GM21825 (cell line): ENCODE results near the gene CDC7.
"Not testable (repeated sequence)": the region's sequence is repeated elsewhere in the genome, so short reads cannot be mapped to it uniquely, and the experiment has no call there.

Source experiments
- ATAC-seq: cut with Tn5 transposase; IDR thresholded peaks from one replicate; pipeline ENCODE4 v1.9.1; 2021; ENCODE audit warnings: mild to moderate bottlenecking, moderate library complexity; ENCODE audit not compliant: unreplicated experiment

CDC7 gene

GRCh38 chr1:91507328-91507727, 6.7 kb downstream of the CDC7 start:
- no peak for ATAC-seq

DNA sequence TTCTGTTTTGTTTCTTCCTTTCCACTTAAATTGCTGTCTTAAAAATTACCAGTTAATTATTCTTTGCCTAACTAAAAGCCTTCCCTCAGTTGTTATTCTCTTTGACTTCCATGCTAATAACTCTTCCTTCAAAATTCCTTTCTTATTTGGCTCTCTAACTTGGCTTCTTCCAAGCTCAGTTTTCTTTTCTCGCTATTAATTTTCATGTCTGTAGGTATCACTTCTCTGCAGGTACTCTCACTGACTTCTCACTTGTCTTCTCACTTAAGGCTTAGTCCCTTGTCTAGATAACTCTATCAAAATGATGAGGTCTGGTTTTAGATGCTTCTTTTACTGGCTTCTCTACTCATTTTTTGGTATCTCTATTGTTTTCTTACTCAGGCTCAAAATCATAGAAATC, 10.1 kb downstream of the CDC7 start:
- no peak for ATAC-seq

- ATAC-seq: no peak
Measured at GRCh38 chr1:91511386-91511785, 10.7 kb downstream of the CDC7 start.

- no peak for ATAC-seq
Measured at GRCh38 chr1:91513160-91513559, 12.5 kb downstream of the CDC7 start.

- no peak for ATAC-seq
Measured at GRCh38 chr1:91513706-91514105, 13.1 kb downstream of the CDC7 start.

GRCh38 chr1:91515994-91516393, 15.3 kb downstream of the CDC7 start:
- no peak for ATAC-seq

GRCh38 chr1:91516605-91517004, 16.0 kb downstream of the CDC7 start:
- ATAC-seq: not testable (repeated sequence)

DNA sequence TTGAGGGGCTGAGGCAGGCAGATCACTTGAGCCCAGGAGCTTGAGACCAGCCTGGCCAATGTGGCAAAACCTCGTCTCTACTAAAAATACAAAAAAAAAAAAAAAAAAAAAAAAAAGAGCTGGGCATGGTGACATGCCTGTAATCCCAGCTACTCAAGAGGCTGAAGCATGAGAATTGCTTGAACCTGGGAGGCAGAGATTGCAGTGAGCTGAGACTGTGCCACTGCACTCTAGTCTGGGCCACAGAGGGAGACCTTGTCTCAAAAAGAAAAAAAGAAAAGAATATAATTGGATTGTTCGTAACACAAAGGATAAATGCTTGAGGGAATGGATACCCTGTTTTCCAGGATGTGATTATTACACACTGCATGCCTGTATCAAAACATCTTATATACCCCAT, 18.5 kb downstream of the CDC7 start:
- not testable (repeated sequence) for ATAC-seq

DNA sequence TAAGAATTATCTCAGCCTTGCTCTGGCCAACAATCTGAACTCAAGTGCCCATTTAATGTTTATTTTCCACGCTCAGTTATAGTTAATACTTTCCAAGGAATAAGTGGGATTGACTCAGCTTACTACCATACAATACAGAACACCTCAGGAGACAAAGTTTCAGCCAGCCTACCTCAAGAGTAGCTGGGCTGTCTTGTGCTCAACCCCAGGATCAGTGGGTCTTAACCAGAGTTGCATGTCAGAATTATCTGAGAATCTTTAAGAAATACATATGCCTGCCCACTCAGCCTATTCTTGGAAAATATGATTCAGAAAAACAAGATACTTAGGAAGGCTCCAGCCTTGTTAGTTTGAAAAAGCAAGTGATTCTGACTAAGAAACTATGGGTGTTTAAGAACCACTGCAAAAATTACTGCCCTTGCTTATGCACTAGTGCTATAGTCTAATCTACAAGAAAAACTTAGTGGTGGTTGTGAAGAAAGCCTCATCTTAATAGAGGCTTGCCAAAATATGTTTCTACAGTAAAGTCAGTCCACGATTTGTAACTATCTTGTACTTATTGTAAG, 20.4 kb downstream of the CDC7 start:
- ATAC-seq: no peak

GRCh38 chr1:91523482-91523881, 22.8 kb downstream of the CDC7 start:
- peak; percentile 99 for ATAC-seq

GRCh38 chr1:91526496-91526895, 25.8 kb downstream of the CDC7 start:
- ATAC-seq: no peak

DNA sequence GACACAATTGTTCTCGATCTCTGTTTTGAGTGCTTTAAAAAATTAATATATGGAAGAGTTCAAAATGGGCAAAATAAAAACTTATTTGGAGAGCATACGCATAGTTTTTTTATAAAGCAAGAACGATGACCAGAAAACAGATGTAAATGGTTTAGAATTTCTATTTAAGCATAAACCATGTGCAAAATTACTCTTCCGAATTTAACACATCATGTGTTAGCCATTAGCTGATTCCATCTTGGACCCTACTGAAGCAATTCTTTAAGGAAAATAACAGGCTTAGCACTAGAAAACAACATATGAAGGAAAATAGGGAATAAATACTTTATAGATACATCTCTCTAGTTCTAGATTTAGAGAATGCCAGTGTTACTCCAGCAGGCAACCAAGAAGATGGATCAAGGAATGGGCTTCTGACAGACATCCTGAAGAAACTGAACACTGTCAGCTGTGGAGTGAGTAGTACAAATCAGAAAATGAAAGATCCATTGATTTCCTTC, 26.7 kb downstream of the CDC7 start:
- ATAC-seq: no peak

DNA sequence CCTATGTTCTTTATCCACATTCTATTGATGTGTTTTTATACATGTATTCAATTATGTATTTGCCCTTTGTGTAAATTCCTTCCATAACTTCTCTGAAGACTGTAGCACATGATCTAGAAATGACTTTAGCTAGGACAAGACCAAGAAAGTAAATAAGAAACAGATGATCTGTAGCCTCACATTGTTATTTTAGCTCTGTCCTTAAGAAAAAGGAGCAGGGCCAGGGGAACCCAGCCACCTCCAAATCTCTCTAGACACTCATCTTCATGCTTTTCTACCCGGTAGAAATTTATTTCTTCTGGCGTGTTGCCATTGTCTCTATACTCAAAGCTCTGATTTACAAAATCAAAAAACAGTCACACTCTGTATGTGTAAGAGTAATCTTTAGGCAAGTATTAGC, 27.1 kb downstream of the CDC7 start:
- no peak for ATAC-seq

DNA sequence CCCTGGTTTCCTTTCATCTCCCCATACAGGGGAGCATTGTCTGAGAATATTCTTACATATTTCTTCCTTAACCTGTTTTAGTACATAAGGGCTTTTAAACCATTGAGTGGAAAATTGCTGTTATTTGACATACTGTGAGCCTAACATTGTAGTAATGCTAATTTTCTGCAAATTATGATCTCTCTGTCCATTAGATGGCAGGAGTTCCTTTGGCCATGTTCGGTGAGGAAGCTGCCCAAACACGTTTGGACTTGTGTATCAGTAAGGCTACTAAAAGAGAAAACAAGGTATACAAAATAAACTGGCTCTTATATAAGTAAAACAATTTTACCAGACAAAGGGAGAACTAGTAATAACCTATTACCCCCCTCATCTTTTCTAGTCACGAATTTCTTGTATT, 29.2 kb downstream of the CDC7 start:
- ATAC-seq: no peak

GRCh38 chr1:91533361-91534024, 32.8 kb downstream of the CDC7 start:
- no peak for ATAC-seq

DNA sequence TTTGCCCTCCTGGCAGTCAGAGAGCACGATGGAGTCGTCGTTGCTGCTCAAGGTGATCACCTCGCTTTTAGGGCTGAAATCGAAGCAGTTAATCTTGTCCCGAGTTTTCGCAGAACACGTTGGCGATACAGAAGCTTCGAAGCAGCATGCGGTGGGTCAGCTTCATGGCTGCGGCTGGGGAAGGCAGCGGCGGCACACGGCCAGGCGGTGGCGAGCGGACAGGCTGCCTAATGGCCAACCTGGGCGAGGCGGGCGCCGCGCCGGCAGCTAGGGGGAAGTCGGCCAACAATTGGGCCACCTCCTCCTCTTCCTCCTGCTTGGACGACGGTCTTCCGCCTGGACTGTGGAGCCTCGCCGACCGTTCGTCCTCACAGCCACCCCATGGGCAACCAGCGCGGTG, 34.8 kb downstream of the CDC7 start:
- ATAC-seq: no peak

- no peak for ATAC-seq
Measured at GRCh38 chr1:91537281-91537986, 36.8 kb downstream of the CDC7 start.

DNA sequence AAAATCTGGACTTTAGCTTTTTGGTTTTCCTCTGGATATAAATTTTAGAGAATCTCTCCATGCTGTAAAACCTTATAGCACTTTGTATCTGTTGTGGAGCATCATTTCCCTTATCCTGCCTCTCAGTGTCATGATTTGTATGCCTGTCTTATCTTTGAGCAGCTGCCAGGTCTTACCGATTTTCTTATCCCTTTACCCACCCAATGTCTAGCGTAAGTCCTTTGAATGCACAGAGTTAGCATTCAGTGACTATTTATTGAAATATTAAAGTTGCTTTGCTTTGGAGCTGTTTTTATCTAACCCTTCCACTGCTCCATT, 37.3 kb downstream of the CDC7 start:
- ATAC-seq: no peak

GRCh38 chr1:91540910-91541309, 40.3 kb downstream of the CDC7 start:
- no peak for ATAC-seq

- ATAC-seq: no peak
Measured at GRCh38 chr1:91541918-91542533, 41.4 kb downstream of the CDC7 start.

DNA sequence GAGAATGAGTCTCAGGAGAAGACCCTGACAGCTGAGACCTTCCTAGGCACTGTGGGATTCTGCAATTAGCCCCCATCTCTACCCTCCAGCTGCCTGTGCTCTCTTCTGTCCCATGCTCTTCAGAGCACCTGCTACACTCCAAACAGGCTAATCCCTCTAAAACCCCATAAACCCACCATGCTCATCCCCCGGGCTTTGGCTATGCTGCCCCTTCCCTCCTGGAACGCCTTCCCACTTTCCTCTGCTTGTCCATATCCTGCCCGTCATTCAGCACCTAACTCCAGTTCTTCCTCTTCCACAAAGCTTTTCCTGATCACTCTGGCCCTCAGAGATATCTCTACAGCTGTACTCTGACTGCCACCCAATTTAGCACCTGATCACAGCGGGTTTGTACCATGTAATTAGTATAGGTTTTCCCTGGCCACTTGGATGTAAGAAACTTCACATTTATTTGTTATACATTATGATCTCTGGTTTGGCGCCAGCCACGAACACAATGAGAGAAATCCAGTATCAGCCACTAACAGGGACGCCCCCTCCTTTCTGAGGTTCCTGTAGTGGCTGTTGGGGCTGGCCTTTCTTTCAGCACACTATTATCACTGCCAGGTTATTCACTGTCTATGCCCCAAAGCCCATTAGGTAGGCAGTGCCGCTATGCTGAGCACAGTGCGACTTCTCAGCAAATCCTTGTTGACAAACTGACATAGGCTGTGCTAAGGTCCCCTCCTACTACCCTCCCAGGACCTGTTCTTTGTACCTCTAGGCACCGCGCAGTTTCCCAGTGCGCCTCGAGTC, 45.1 kb downstream of the CDC7 start:
- no peak for ATAC-seq
